ENCODE measurements around the gene TNFRSF19. TPM values are rescaled to one million over a fixed set of nuclear protein-coding genes. Genes with fewer than 3 reads are reported as not detected.

Gene TNFRSF19
- total RNA-seq, 1 experiment from 2014 or later, result 63.4 TPM

DNA sequence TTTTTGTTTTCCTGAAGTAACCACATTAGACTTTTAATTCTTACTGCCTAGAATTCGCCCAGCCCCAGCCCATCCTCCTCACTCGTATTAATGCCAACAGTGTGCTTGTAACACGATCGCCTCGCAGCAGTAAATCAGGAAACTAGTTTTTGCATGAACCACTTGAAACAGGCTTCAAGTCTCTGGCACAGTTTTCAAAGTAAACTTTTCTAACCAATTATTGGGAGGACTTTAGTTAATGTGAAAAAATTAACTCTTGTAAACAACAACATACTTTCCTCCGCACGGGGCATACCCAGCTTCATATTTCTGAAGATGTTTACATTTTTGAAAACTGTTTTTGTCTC is 39.2 kb downstream of the TNFRSF19 start:
- Mint-ChIP-seq H3K9me3 (ENCODE audit: unreplicated experiment) (peaks cover 16% of the 10 kb centered on the region), H3K27ac (ENCODE audit: unreplicated experiment) (no peak overlapping the region), H3K4me1 (ENCODE audit: low read depth, unreplicated experiment) (peaks cover 15% of the 10 kb centered on the region), H3K4me3 (ENCODE audit: unreplicated experiment) (no peak overlapping the region), H3K36me3 (ENCODE audit: insufficient read depth, unreplicated experiment) (peaks cover 40% of the 10 kb centered on the region), H3K27me3 (ENCODE audit: insufficient read depth, unreplicated experiment) (no peaks in the 10 kb centered on the region)
- intact Hi-C loops (cut with micrococcal nuclease; ENCODE audit: unreplicated experiment), result no loop called here
- Histone ChIP-seq H3K4me3 (ENCODE audit: low read depth, low read length) (no peak overlapping the region), H3K4me1 (peaks cover 4% of the 10 kb centered on the region; the same call in 1 of the 2 replicates), H3K9me3 (peaks cover 6% of the 10 kb centered on the region; the same call in 1 of the 2 replicates), H3K36me3 (ENCODE audit: control insufficient read depth, insufficient read depth, low read length) (no peaks in the 10 kb centered on the region; the same call in 1 of the 2 replicates), H3K27me3 (replicated peaks; ENCODE audit: control insufficient read depth, insufficient read depth, low read length) (no peaks in the 10 kb centered on the region)
- ChIA-PET POLR2A (no interaction called here), CTCF (no interaction called here)
- no TSS peak for BruUV-seq (replicated peaks)
- TF ChIP-seq, protein P1, sequence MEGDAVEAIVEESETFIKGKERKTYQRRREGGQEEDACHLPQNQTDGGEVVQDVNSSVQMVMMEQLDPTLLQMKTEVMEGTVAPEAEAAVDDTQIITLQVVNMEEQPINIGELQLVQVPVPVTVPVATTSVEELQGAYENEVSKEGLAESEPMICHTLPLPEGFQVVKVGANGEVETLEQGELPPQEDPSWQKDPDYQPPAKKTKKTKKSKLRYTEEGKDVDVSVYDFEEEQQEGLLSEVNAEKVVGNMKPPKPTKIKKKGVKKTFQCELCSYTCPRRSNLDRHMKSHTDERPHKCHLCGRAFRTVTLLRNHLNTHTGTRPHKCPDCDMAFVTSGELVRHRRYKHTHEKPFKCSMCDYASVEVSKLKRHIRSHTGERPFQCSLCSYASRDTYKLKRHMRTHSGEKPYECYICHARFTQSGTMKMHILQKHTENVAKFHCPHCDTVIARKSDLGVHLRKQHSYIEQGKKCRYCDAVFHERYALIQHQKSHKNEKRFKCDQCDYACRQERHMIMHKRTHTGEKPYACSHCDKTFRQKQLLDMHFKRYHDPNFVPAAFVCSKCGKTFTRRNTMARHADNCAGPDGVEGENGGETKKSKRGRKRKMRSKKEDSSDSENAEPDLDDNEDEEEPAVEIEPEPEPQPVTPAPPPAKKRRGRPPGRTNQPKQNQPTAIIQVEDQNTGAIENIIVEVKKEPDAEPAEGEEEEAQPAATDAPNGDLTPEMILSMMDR (IDR thresholded peaks at IDR 0.05; ENCODE audit: insufficient read depth in 1 of 2, low read depth in 1 of 2, low read length in 1 of 2, severe bottlenecking in 1 of 2, unreplicated experiment in 1 of 2), result no peak
- DNase-seq, result no peak

DNA sequence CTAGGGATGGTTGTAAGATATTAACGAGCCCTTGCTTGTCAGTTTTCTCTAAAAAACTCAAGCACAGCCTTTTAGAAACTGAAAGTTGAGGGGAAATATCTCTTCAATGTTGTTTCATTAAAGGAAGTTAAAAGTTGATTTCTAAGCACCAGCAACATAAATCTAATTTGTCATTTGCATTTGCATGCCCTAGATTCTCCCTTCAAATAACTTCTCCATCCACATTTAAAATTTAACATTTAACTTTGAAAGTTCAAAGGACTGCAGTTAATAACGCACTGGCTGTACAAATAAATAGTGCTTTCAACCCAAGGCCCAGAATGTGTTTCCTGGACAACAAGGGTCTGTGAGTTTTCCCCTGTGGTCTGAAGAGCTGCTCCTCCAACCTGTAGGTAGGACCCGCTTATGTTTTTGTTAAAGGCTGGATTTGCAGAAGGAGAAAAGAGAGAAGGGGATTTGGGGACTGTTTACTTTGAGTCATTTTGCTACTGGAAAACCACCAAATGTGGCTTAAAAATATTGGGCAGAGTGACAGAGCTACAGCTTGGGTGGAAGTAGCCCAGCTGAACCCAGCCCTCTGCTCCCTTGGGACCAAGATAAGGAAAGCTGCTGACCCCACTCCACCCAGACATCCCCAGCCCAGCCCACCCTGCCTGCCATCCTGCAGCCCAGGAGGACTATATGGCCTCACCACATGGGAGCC is 39.8 kb downstream of the TNFRSF19 start:
- DNase-seq, result no peak
- no peak overlapping the region for H3K4me3 ChIP-seq (ENCODE audit: low read depth, low read length)
- H3K9me3 ChIP-seq, result no peaks in the 10 kb centered on the region
- no peak overlapping the region for H3K27ac Mint-ChIP-seq (ENCODE audit: unreplicated experiment)
- no peaks in the 10 kb centered on the region for H3K27me3 ChIP-seq (replicated peaks; ENCODE audit: control insufficient read depth, insufficient read depth, low read length)
- peaks cover 4% of the 10 kb centered on the region; the same call in 1 of the 2 replicates for H3K4me1 ChIP-seq
- H3K9me3 Mint-ChIP-seq (ENCODE audit: unreplicated experiment), result peaks cover 10% of the 10 kb centered on the region
- intact Hi-C loops (cut with micrococcal nuclease; ENCODE audit: unreplicated experiment), result no loop called here
- no TSS peak for BruUV-seq (replicated peaks)
- H3K36me3 ChIP-seq (ENCODE audit: control insufficient read depth, insufficient read depth, low read length), result no peaks in the 10 kb centered on the region; the same call in 1 of the 2 replicates
- ChIA-PET POLR2A (no interaction called here), CTCF (interaction anchor here (0.8 kb wide), 1 partner anchor 31 kb away, joined by 6 read pairs; no protein-coding TSS in a partner anchor)
- TF ChIP-seq, protein P1 (IDR thresholded peaks at IDR 0.05; ENCODE audit: insufficient read depth in 1 of 2, low read depth in 1 of 2, low read length in 1 of 2, severe bottlenecking in 1 of 2, unreplicated experiment in 1 of 2), result no peak
- H3K4me3 Mint-ChIP-seq (ENCODE audit: unreplicated experiment), result no peak overlapping the region
- peaks cover 36% of the 10 kb centered on the region for H3K36me3 Mint-ChIP-seq (ENCODE audit: insufficient read depth, unreplicated experiment)
- peaks cover 15% of the 10 kb centered on the region for H3K4me1 Mint-ChIP-seq (ENCODE audit: low read depth, unreplicated experiment)
- H3K27me3 Mint-ChIP-seq (ENCODE audit: insufficient read depth, unreplicated experiment), result no peaks in the 10 kb centered on the region

DNA sequence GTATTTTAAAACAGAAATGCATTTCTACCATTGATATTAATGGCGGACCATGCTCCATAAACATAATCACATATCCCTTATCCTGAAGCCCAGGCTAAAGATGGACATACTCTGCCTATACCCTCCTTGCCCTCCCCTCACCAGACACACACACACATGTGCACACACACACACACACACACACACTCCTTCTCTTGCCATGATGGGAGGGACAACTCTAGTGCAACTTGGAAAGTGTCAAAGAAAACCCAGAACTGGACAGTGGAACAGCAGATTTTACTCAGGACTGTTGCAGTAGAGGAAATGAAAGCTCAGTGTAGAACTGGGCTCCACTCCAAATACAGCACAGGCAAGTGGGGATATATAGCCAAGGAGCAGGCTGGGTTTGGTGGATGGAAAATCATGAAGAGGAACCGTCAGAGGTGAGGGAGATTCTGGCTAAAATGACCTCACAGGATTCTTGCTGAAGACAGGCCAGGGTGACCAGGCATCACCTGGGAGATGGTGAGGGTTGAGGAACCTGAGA is 40.8 kb downstream of the TNFRSF19 start:
- H3K27ac Mint-ChIP-seq (ENCODE audit: unreplicated experiment), result peak overlapping the region; percentile 10
- intact Hi-C loops (cut with micrococcal nuclease; ENCODE audit: unreplicated experiment), result no loop called here
- H3K9me3 ChIP-seq, result no peaks in the 10 kb centered on the region
- ChIA-PET CTCF (no interaction called here), POLR2A (interaction anchor here (0.6 kb wide), 1 partner anchor 267 kb away, joined by 3 read pairs; no protein-coding TSS in a partner anchor)
- TF ChIP-seq, protein P1 (IDR thresholded peaks at IDR 0.05; ENCODE audit: insufficient read depth in 1 of 2, low read depth in 1 of 2, low read length in 1 of 2, severe bottlenecking in 1 of 2, unreplicated experiment in 1 of 2), result no peak
- no peak for DNase-seq
- peaks cover 15% of the 10 kb centered on the region for H3K4me1 Mint-ChIP-seq (ENCODE audit: low read depth, unreplicated experiment)
- no peak overlapping the region for H3K4me3 ChIP-seq (ENCODE audit: low read depth, low read length)
- H3K4me3 Mint-ChIP-seq (ENCODE audit: unreplicated experiment), result no peak overlapping the region
- H3K27me3 ChIP-seq (replicated peaks; ENCODE audit: control insufficient read depth, insufficient read depth, low read length), result no peaks in the 10 kb centered on the region
- H3K36me3 ChIP-seq (ENCODE audit: control insufficient read depth, insufficient read depth, low read length), result peaks cover 2% of the 10 kb centered on the region; the same call in 1 of the 2 replicates
- H3K4me1 ChIP-seq, result peaks cover 4% of the 10 kb centered on the region; the same call in 1 of the 2 replicates
- BruUV-seq (replicated peaks), result no TSS peak
- H3K27me3 Mint-ChIP-seq (ENCODE audit: insufficient read depth, unreplicated experiment), result no peaks in the 10 kb centered on the region
- H3K36me3 Mint-ChIP-seq (ENCODE audit: insufficient read depth, unreplicated experiment), result peaks cover 38% of the 10 kb centered on the region
- H3K9me3 Mint-ChIP-seq (ENCODE audit: unreplicated experiment), result no peaks in the 10 kb centered on the region
